K562 (cell line): ENCODE data around the gene MTA2. TPM values are rescaled to one million over a fixed set of nuclear protein-coding genes. Genes with fewer than 3 reads are reported as not detected.

Source experiments
- ARNT ChIP-seq, 2 experiments: fragments of 450-650 bp; IDR thresholded peaks; 2 replicates each; pipeline ENCODE4 v1.6.1; 2016; ENCODE audit warnings: mild to moderate bottlenecking in 1 of 2
- ELF1 ChIP-seq: fragments of 200-800 bp; sonication (Bioruptor generic); IDR thresholded peaks from 2 replicates; pipeline ENCODE4 v1.6.1; 2016; ENCODE audit warnings: missing genetic modification characterization, missing compliant biosample characterization
- EP300 ChIP-seq: IDR thresholded peaks from 2 replicates; pipeline ENCODE4 v1.6.1; 2012; ENCODE audit warnings: low read length, improper control_type of control experiment
- ETV1 ChIP-seq: fragments of 450-650 bp; conservative IDR thresholded peaks from 2 replicates; pipeline ENCODE4 v1.6.1; 2016; ENCODE audit warnings: missing genetic modification characterization, control low read depth, low read depth, missing compliant biosample characterization
- NONO ChIP-seq, 2 experiments: fragments of 200-400 bp in 1 of 2; fragments of 450-650 bp in 1 of 2; formaldehyde crosslinking in 1 of 2; IDR thresholded peaks; 2 replicates each; pipeline ENCODE4 v1.6.1; 2017; ENCODE audit warnings: low read depth in 2 of 2, mild to moderate bottlenecking in 2 of 2, moderate library complexity in 2 of 2, low read length in 1 of 2
- NR2C1 ChIP-seq, 2 experiments: fragments of 450-650 bp; IDR thresholded peaks; 2 replicates each; pipeline ENCODE4 v1.6.1; 2017; ENCODE audit warnings: mild to moderate bottlenecking in 2 of 2, antibody characterized with exemption in 1 of 2, inconsistent platforms in 1 of 2, missing compliant biosample characterization in 1 of 2, missing genetic modification characterization in 1 of 2
- POLR2AphosphoS2 ChIP-seq: IDR thresholded peaks from 2 replicates; pipeline ENCODE4 v1.6.1; 2012; ENCODE audit warnings: low read length, improper control_type of control experiment
- SMAD1 ChIP-seq: fragments of 150-350 bp; IDR thresholded peaks from 2 replicates; pipeline ENCODE4 v1.6.1; 2014; ENCODE audit warnings: low read length, low read depth; ENCODE audit not compliant: partially characterized antibody
- ZNF239 ChIP-seq: fragments of 250-450 bp; sonication (Bioruptor Pico); IDR thresholded peaks from 2 replicates; pipeline ENCODE4 v1.4.0; 2020; ENCODE audit warnings: mild to moderate bottlenecking
- ZNF717 ChIP-seq: fragments of 250-450 bp; sonication (Bioruptor Pico); IDR thresholded peaks from 2 replicates; pipeline ENCODE4 v1.5.0; 2021
- polyA plus RNA-seq, 8 experiments: library from polyadenylated mRNA; depleted of rRNA in 4 of 8; stranded (reverse) in 5 of 8; unstranded in 3 of 8; fragments of >200 nt; fragmentation: Nextera tagmentation in 2 of 8; fragmentation: Illumina TruSeq in 1 of 8; extraction: Ambion mirVana in 2 of 8; extraction: Trizol in 1 of 8; gene quantifications; 2 replicates each; pipeline versions ENCODE4 v1.2.1 to v1.2.3, GENCODE V29; 2011 to 2014; ENCODE audit warnings: inconsistent platforms in 1 of 8, missing spikeins in 1 of 8
- total RNA-seq, 7 experiments: library from RNA; depleted of rRNA in 6 of 7; stranded (reverse); fragments of >200 nt in 6 of 7; fragmentation: Illumina TruSeq in 2 of 7; extraction: Trizol in 2 of 7; gene quantifications; 2 replicates each; pipeline versions ENCODE4 v1.2.1 to v1.2.3, GENCODE V29; 2011 to 2021; ENCODE audit warnings: low replicate concordance in 1 of 7
- TF ChIP-seq, protein P1 (sequence below), 2 experiments: fragments of 450-650 bp in 1 of 2; sonication (generic) in 1 of 2; formaldehyde crosslinking in 1 of 2; IDR thresholded peaks in 1 of 2; conservative IDR thresholded peaks in 1 of 2; 2 replicates each; pipeline versions ENCODE4 v1.6.1 to v1.8.1; 2016 to 2023; ENCODE audit warnings: mild to moderate bottlenecking in 2 of 2, moderate library complexity in 2 of 2, inconsistent platforms in 1 of 2, missing genetic modification reagents in 1 of 2
- TF ChIP-seq, protein P2 (sequence below), 2 experiments: fragments of 450-650 bp; IDR thresholded peaks; 2 replicates each; pipeline ENCODE4 v1.6.1; 2016; ENCODE audit warnings: mild to moderate bottlenecking in 2 of 2, borderline replicate concordance in 1 of 2, low read depth in 1 of 2, moderate library complexity in 1 of 2
- TF ChIP-seq, protein P3 (sequence below): fragments of 250-450 bp; sonication (Bioruptor Pico); IDR thresholded peaks from 2 replicates; pipeline ENCODE4 v1.5.0; 2020; ENCODE audit warnings: mild to moderate bottlenecking
- TF ChIP-seq, protein P4 (sequence below): fragments of 250-450 bp; sonication (Bioruptor Pico); IDR thresholded peaks from 2 replicates; pipeline ENCODE4 v1.8.0; 2022; ENCODE audit warnings: moderate library complexity, mild to moderate bottlenecking, inconsistent platforms

Gene MTA2
- total and polyA plus RNA-seq, 9 of the 15 experiments (the other 6 are each of a cell fraction or from before 2014, with no cell fraction given), result 6.2 to 220 (median 172) TPM

DNA sequence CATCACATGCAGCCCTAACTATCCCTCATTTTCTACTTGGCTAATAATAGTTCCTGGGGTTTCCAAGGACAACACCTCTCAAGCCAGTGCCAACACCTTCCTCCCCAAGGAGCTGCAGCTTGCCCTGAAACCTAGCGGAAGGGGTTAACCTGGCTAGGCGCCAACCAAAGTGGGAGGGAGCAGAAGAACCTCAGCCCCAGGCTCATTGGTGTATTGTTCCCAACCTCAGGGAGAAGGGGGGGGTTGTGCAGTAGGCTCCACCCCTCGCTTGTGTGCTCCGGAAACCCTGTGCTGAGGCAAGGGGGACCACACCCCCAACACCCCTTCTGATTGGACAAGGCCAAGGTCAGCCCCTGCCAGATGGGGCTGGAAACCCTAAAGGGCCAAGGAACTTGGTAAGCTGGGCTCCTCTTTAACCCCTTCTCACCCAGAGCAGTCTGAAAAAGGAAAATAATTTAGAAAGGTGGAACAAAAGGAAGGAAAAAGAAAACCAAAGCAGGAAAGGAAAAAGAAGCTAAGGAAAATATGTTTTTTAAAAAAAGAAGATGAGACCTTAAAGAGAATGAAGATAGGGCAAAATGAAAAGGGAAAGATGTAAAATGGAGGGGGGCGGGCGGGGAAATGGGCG lies 2.5 kb downstream of the MTA2 start (continued):
- no peak for TF ChIP-seq ZNF239
- peak; percentile 86 for TF ChIP-seq SMAD1
- TF ChIP-seq NONO (IDR thresholded peaks at IDR 0.05; ENCODE audit: low read depth in 2 of 2, low read length in 1 of 2), result no peak
- no peak for TF ChIP-seq ZNF717 (CRISPR knock-in tag)
- TF ChIP-seq, protein P1, sequence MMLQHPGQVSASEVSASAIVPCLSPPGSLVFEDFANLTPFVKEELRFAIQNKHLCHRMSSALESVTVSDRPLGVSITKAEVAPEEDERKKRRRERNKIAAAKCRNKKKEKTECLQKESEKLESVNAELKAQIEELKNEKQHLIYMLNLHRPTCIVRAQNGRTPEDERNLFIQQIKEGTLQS (IDR thresholded peaks at IDR 0.05), result peak; percentile 27; the same call in 1 of the 2 replicates
- TF ChIP-seq, protein P1 (CRISPR knock-in tag; conservative IDR thresholded peaks at IDR 0.05), result no peak
- TF ChIP-seq POLR2AphosphoS2, result 0 out of 2 replicates have a peak, but pooled peaks have one; percentile 73
- TF ChIP-seq ELF1, result peak; percentile 64; the same call in 1 of the 2 replicates
- TF ChIP-seq ARNT (IDR thresholded peaks at IDR 0.05), result peak; percentile 53 to 70; a peak in 2 of 4 replicates
- TF ChIP-seq EP300, result peak; percentile 30; the same call in 1 of the 2 replicates
- TF ChIP-seq NR2C1 (IDR thresholded peaks at IDR 0.05), result peak; percentile 74
- TF ChIP-seq NR2C1 (tag; IDR thresholded peaks at IDR 0.05), result peak; percentile 73
- TF ChIP-seq, protein P2, sequence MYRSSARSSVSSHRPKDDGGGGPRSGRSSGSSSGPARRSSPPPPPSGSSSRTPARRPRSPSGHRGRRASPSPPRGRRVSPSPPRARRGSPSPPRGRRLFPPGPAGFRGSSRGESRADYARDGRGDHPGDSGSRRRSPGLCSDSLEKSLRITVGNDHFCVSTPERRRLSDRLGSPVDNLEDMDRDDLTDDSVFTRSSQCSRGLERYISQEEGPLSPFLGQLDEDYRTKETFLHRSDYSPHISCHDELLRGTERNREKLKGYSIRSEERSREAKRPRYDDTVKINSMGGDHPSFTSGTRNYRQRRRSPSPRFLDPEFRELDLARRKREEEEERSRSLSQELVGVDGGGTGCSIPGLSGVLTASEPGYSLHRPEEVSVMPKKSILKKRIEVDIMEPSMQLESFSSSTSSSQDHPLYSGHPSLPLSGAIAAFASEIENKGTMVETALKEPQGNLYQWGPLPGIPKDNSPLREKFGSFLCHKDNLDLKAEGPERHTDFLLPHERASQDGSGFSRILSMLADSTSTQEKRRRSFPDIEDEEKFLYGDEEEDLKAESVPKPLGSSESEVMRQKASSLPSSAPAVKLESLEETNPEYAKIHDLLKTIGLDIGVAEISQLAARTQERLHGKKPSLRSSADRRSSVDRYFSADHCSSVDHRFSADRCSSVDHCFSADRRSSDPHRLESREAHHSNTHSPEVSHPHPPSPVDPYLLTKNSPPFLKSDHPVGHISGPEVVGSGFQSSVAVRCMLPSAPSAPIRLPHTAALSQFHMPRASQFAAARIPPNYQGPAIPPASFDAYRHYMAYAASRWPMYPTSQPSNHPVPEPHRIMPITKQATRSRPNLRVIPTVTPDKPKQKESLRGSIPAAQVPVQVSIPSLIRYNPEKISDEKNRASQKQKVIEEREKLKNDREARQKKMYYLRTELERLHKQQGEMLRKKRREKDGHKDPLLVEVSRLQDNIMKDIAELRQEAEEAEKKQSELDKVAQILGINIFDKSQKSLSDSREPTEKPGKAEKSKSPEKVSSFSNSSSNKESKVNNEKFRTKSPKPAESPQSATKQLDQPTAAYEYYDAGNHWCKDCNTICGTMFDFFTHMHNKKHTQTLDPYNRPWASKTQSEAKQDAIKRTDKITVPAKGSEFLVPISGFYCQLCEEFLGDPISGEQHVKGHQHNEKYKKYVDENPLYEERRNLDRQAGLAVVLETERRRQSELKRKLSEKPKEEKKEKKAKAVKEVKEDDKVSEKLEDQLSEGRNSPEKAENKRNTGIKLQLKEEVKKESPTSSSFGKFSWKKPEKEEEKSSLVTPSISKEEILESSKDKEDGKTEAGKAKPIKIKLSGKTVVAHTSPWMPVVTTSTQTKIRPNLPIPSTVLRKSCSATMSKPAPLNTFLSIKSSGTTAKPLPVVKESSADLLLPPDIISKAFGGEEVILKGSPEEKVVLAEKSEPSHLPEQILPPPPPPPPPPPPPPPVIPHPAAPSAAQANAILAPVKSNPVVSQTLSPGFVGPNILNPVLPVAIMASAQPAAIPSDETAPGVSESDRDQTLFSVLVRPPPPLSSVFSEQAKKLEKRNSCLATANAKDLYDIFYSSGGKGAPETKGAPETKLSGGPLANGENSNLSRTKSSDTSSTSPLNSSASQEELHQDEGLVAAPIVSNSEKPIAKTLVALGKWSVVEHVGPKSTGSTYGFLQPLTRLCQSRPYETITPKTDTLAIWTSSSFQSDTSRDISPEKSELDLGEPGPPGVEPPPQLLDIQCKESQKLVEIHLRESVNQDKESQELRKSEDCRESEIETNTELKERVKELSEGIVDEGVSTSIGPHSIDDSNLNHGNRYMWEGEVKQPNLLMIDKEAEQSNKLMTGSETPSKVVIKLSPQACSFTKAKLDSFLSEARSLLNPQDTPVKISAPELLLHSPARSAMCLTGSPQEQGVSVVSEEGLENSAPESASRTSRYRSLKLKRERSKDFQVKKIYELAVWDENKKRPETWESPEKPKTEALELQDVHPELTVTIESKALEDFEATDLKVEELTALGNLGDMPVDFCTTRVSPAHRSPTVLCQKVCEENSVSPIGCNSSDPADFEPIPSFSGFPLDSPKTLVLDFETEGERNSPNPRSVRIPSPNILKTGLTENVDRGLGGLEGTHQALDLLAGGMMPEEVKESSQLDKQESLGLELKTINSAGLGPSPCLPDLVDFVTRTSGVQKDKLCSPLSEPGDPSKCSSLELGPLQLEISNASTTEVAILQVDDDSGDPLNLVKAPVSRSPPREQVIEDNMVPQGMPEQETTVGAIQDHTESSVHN (IDR thresholded peaks at IDR 0.05; ENCODE audit: borderline replicate concordance in 1 of 2, low read depth in 1 of 2), result 0 out of 4 replicates have a peak, but pooled peaks of 1 of the 2 experiments have one; percentile 28
- TF ChIP-seq ETV1 (tag), result peak; percentile 67
- TF ChIP-seq, protein P3, sequence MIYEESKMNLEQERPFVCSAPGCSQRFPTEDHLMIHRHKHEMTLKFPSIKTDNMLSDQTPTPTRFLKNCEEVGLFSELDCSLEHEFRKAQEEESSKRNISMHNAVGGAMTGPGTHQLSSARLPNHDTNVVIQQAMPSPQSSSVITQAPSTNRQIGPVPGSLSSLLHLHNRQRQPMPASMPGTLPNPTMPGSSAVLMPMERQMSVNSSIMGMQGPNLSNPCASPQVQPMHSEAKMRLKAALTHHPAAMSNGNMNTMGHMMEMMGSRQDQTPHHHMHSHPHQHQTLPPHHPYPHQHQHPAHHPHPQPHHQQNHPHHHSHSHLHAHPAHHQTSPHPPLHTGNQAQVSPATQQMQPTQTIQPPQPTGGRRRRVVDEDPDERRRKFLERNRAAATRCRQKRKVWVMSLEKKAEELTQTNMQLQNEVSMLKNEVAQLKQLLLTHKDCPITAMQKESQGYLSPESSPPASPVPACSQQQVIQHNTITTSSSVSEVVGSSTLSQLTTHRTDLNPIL (CRISPR knock-in tag), result no peak
- TF ChIP-seq, protein P4, sequence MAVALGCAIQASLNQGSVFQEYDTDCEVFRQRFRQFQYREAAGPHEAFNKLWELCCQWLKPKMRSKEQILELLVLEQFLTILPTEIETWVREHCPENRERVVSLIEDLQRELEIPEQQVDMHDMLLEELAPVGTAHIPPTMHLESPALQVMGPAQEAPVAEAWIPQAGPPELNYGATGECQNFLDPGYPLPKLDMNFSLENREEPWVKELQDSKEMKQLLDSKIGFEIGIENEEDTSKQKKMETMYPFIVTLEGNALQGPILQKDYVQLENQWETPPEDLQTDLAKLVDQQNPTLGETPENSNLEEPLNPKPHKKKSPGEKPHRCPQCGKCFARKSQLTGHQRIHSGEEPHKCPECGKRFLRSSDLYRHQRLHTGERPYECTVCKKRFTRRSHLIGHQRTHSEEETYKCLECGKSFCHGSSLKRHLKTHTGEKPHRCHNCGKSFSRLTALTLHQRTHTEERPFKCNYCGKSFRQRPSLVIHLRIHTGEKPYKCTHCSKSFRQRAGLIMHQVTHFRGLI (CRISPR knock-in tag), result no peak
